ENCODE results near the gene ALOX15. TPM values are rescaled to one million over a fixed set of nuclear protein-coding genes. Genes with fewer than 3 reads are reported as not detected.
"Not testable (repeated sequence)": the region's sequence is repeated elsewhere in the genome, so short reads cannot be mapped to it uniquely, and the experiment has no call there.

The ALOX15 gene
- total and polyA plus RNA-seq, 2 donors, result 0.48 to 1.6 TPM

GRCh38 chr17:4663711-4664110, 22.2 kb upstream of the ALOX15 start:
- H3K4me1 ChIP-seq (ENCODE audit: control insufficient read depth in 2 of 2, insufficient read depth in 2 of 2, low read length in 2 of 2), result no peaks in the 10 kb centered on the region
- no peak overlapping the region for H3K27ac ChIP-seq (ENCODE audit: low read depth in 1 of 2, low read length in 1 of 2)
- H3K4me3 ChIP-seq (ENCODE audit: low read length in 2 of 2), result no peak overlapping the region
- H3K27me3 ChIP-seq (ENCODE audit: control insufficient read depth in 2 of 2, insufficient read depth in 1 of 2, low read length in 1 of 2), result peaks cover 0 to 4% of the 10 kb centered on the region in 2 donors
- DNase-seq (ENCODE audit: low read depth in 6 of 9, low spot score in 9 of 9), result no peak
- no peaks in the 10 kb centered on the region for H3K36me3 ChIP-seq (ENCODE audit: control insufficient read depth in 2 of 2, insufficient read depth in 2 of 2, low read length in 1 of 2)
- H3K9me3 ChIP-seq (ENCODE audit: control insufficient read depth in 2 of 2, insufficient read depth in 1 of 2, low read length in 1 of 2), result no peaks in the 10 kb centered on the region
- 91% methylated on average over 8 of the region's 8 CpGs for WGBS

GRCh38 chr17:4658478-4659305, 17.2 kb upstream of the ALOX15 start:
- Histone ChIP-seq H3K27me3 (ENCODE audit: control insufficient read depth in 2 of 2, insufficient read depth in 1 of 2, low read length in 1 of 2) (peaks cover 0 to 2% of the 10 kb centered on the region in 2 donors), H3K4me1 (ENCODE audit: control insufficient read depth in 2 of 2, insufficient read depth in 2 of 2, low read length in 2 of 2) (no peaks in the 10 kb centered on the region), H3K4me3 (ENCODE audit: low read length in 2 of 2) (no peak overlapping the region), H3K36me3 (ENCODE audit: control insufficient read depth in 2 of 2, insufficient read depth in 2 of 2, low read length in 1 of 2) (no peaks in the 10 kb centered on the region), H3K9me3 (ENCODE audit: control insufficient read depth in 2 of 2, insufficient read depth in 1 of 2, low read length in 1 of 2) (no peaks in the 10 kb centered on the region), H3K27ac (ENCODE audit: low read depth in 1 of 2, low read length in 1 of 2) (no peak overlapping the region)
- WGBS, result 88% methylated on average over 6 of the region's 6 CpGs
- no peak for DNase-seq (ENCODE audit: low read depth in 6 of 9, low spot score in 9 of 9)

GRCh38 chr17:4657678-4658077, 16.2 kb upstream of the ALOX15 start:
- over 99% methylated on average over 2 of the region's 2 CpGs for WGBS
- no peak overlapping the region for H3K27ac ChIP-seq (ENCODE audit: low read depth in 1 of 2, low read length in 1 of 2)
- H3K27me3 ChIP-seq (ENCODE audit: control insufficient read depth in 2 of 2, insufficient read depth in 1 of 2, low read length in 1 of 2), result no peaks in the 10 kb centered on the region
- H3K4me1 ChIP-seq (ENCODE audit: control insufficient read depth in 2 of 2, insufficient read depth in 2 of 2, low read length in 2 of 2), result no peaks in the 10 kb centered on the region
- no peak overlapping the region for H3K4me3 ChIP-seq (ENCODE audit: low read length in 2 of 2)
- no peaks in the 10 kb centered on the region for H3K9me3 ChIP-seq (ENCODE audit: control insufficient read depth in 2 of 2, insufficient read depth in 1 of 2, low read length in 1 of 2)
- H3K36me3 ChIP-seq (ENCODE audit: control insufficient read depth in 2 of 2, insufficient read depth in 2 of 2, low read length in 1 of 2), result no peaks in the 10 kb centered on the region
- DNase-seq (ENCODE audit: low read depth in 6 of 9, low spot score in 9 of 9), result no peak

- DNase-seq (ENCODE audit: low read depth in 6 of 9, low spot score in 9 of 9); H3K27me3 ChIP-seq (ENCODE audit: control insufficient read depth in 2 of 2, insufficient read depth in 1 of 2, low read length in 1 of 2); H3K9me3 ChIP-seq (ENCODE audit: control insufficient read depth in 2 of 2, insufficient read depth in 1 of 2, low read length in 1 of 2); H3K27ac ChIP-seq (ENCODE audit: low read depth in 1 of 2, low read length in 1 of 2); H3K4me3 ChIP-seq (ENCODE audit: low read length in 2 of 2); H3K36me3 ChIP-seq (ENCODE audit: control insufficient read depth in 2 of 2, insufficient read depth in 2 of 2, low read length in 1 of 2); H3K4me1 ChIP-seq (ENCODE audit: control insufficient read depth in 2 of 2, insufficient read depth in 2 of 2, low read length in 2 of 2): not testable (repeated sequence)
- 96% methylated on average over 7 of the region's 7 CpGs for WGBS
Observed at GRCh38 chr17:4655933-4656332, 14.5 kb upstream of the ALOX15 start.

- Histone ChIP-seq H3K27me3 (ENCODE audit: control insufficient read depth in 2 of 2, insufficient read depth in 1 of 2, low read length in 1 of 2) (peaks cover 0 to 9% of the 10 kb centered on the region in 2 donors), H3K4me3 (ENCODE audit: low read length in 2 of 2) (no peak overlapping the region), H3K4me1 (ENCODE audit: control insufficient read depth in 2 of 2, insufficient read depth in 2 of 2, low read length in 2 of 2) (no peaks in the 10 kb centered on the region), H3K27ac (ENCODE audit: low read depth in 1 of 2, low read length in 1 of 2) (no peak overlapping the region), H3K36me3 (ENCODE audit: control insufficient read depth in 2 of 2, insufficient read depth in 2 of 2, low read length in 1 of 2) (no peaks in the 10 kb centered on the region), H3K9me3 (ENCODE audit: control insufficient read depth in 2 of 2, insufficient read depth in 1 of 2, low read length in 1 of 2) (no peaks in the 10 kb centered on the region)
- DNase-seq (ENCODE audit: low read depth in 6 of 9, low spot score in 9 of 9), result no peak
- 93% methylated on average over 5 of the region's 5 CpGs for WGBS
Observed at GRCh38 chr17:4652997-4653396, 11.5 kb upstream of the ALOX15 start.

- DNase-seq (ENCODE audit: low read depth in 6 of 9, low spot score in 9 of 9), result no peak
- Histone ChIP-seq H3K4me1 (ENCODE audit: control insufficient read depth in 2 of 2, insufficient read depth in 2 of 2, low read length in 2 of 2) (no peaks in the 10 kb centered on the region), H3K4me3 (ENCODE audit: low read length in 2 of 2) (no peak overlapping the region), H3K27ac (ENCODE audit: low read depth in 1 of 2, low read length in 1 of 2) (no peak overlapping the region), H3K36me3 (ENCODE audit: control insufficient read depth in 2 of 2, insufficient read depth in 2 of 2, low read length in 1 of 2) (no peaks in the 10 kb centered on the region), H3K9me3 (ENCODE audit: control insufficient read depth in 2 of 2, insufficient read depth in 1 of 2, low read length in 1 of 2) (no peaks in the 10 kb centered on the region), H3K27me3 (ENCODE audit: control insufficient read depth in 2 of 2, insufficient read depth in 1 of 2, low read length in 1 of 2) (peaks cover 0 to 33% of the 10 kb centered on the region in 2 donors)
- 78% methylated on average over 2 of the region's 2 CpGs for WGBS
Observed at GRCh38 chr17:4648741-4649140, 7.3 kb upstream of the ALOX15 start.

- DNase-seq (ENCODE audit: low read depth in 6 of 9, low spot score in 9 of 9), result no peak
- WGBS, result 77% methylated on average over 5 of the region's 5 CpGs
- no peaks in the 10 kb centered on the region for H3K36me3 ChIP-seq (ENCODE audit: control insufficient read depth in 2 of 2, insufficient read depth in 2 of 2, low read length in 1 of 2)
- peaks cover 0 to 9% of the 10 kb centered on the region in 2 donors for H3K4me1 ChIP-seq (ENCODE audit: control insufficient read depth in 2 of 2, insufficient read depth in 2 of 2, low read length in 2 of 2)
- H3K27ac ChIP-seq (ENCODE audit: low read depth in 1 of 2, low read length in 1 of 2), result no peak overlapping the region
- H3K4me3 ChIP-seq (ENCODE audit: low read length in 2 of 2), result no peak overlapping the region
- H3K27me3 ChIP-seq (ENCODE audit: control insufficient read depth in 2 of 2, insufficient read depth in 1 of 2, low read length in 1 of 2), result peaks cover 20 to 64% of the 10 kb centered on the region in 2 donors
- H3K9me3 ChIP-seq (ENCODE audit: control insufficient read depth in 2 of 2, insufficient read depth in 1 of 2, low read length in 1 of 2), result no peaks in the 10 kb centered on the region
Observed at GRCh38 chr17:4645642-4646041, 4.2 kb upstream of the ALOX15 start.

- WGBS, result 87% methylated on average over 4 of the region's 4 CpGs
- peaks cover 28 to 72% of the 10 kb centered on the region in 2 donors for H3K27me3 ChIP-seq (ENCODE audit: control insufficient read depth in 2 of 2, insufficient read depth in 1 of 2, low read length in 1 of 2)
- no peak for DNase-seq (ENCODE audit: low read depth in 6 of 9, low spot score in 9 of 9)
Observed at GRCh38 chr17:4643676-4644075, 2.2 kb upstream of the ALOX15 start.

GRCh38 chr17:4642286-4642685, 808 bp upstream of the ALOX15 start:
- H3K27me3 ChIP-seq (ENCODE audit: control insufficient read depth in 2 of 2, insufficient read depth in 1 of 2, low read length in 1 of 2), result peaks cover 33 to 82% of the 10 kb centered on the region in 2 donors
- no peaks in the 10 kb centered on the region for H3K9me3 ChIP-seq (ENCODE audit: control insufficient read depth in 2 of 2, insufficient read depth in 1 of 2, low read length in 1 of 2)
- no peak overlapping the region for H3K4me3 ChIP-seq (ENCODE audit: low read length in 2 of 2)
- WGBS, result 25% methylated on average over 6 of the region's 6 CpGs
- H3K36me3 ChIP-seq (ENCODE audit: control insufficient read depth in 2 of 2, insufficient read depth in 2 of 2, low read length in 1 of 2), result no peaks in the 10 kb centered on the region
- DNase-seq (ENCODE audit: low read depth in 6 of 9, low spot score in 9 of 9), result no peak
- H3K27ac ChIP-seq (ENCODE audit: low read depth in 1 of 2, low read length in 1 of 2), result no peak overlapping the region
- H3K4me1 ChIP-seq (ENCODE audit: control insufficient read depth in 2 of 2, insufficient read depth in 2 of 2, low read length in 2 of 2), result peaks cover 0 to 9% of the 10 kb centered on the region in 2 donors

More at GRCh38 chr17:4643676-4644075, 2.2 kb upstream of the ALOX15 start:
- Histone ChIP-seq H3K4me1 (ENCODE audit: control insufficient read depth in 2 of 2, insufficient read depth in 2 of 2, low read length in 2 of 2) (peaks cover 0 to 9% of the 10 kb centered on the region in 2 donors), H3K4me3 (ENCODE audit: low read length in 2 of 2) (no peak overlapping the region), H3K36me3 (ENCODE audit: control insufficient read depth in 2 of 2, insufficient read depth in 2 of 2, low read length in 1 of 2) (no peaks in the 10 kb centered on the region), H3K9me3 (ENCODE audit: control insufficient read depth in 2 of 2, insufficient read depth in 1 of 2, low read length in 1 of 2) (no peaks in the 10 kb centered on the region), H3K27ac (ENCODE audit: low read depth in 1 of 2, low read length in 1 of 2) (no peak overlapping the region)

All from thymus (tissue), 11 donors.